Neuron (in vitro differentiated cells): ENCODE measurements around the gene TSPEAR.
A peak's percentile ranks its signal among the peaks of the same experiment; 100 is the strongest.
"Not testable (repeated sequence)": the region's sequence is repeated elsewhere in the genome, so short reads cannot be mapped to it uniquely, and the experiment has no call there.

ENCODE experiments used
- H2AFZ ChIP-seq: one replicate; pipeline ENCODE4 v1.6.1; 2013; ENCODE audit warnings: low read depth, mild to moderate bottlenecking, inconsistent platforms, low read length, moderate library complexity
- H3K27me3 ChIP-seq: one replicate; pipeline ENCODE4 v1.6.1; 2013; ENCODE audit warnings: low read length; ENCODE audit not compliant: insufficient read depth
- H3K36me3 ChIP-seq: one replicate; pipeline ENCODE4 v1.6.1; 2013; ENCODE audit warnings: low read length; ENCODE audit not compliant: insufficient read depth
- H3K4me1 ChIP-seq: one replicate; pipeline ENCODE4 v1.6.1; 2013; ENCODE audit warnings: low read length; ENCODE audit not compliant: insufficient read depth
- H3K4me3 ChIP-seq: 2 replicates; pipeline ENCODE4 v1.5.1; 2013; ENCODE audit warnings: mild to moderate bottlenecking, low read length, moderate library complexity
- H3K9me3 ChIP-seq: one replicate; pipeline ENCODE4 v1.6.1; 2013; ENCODE audit warnings: low read length

The TSPEAR gene

DNA sequence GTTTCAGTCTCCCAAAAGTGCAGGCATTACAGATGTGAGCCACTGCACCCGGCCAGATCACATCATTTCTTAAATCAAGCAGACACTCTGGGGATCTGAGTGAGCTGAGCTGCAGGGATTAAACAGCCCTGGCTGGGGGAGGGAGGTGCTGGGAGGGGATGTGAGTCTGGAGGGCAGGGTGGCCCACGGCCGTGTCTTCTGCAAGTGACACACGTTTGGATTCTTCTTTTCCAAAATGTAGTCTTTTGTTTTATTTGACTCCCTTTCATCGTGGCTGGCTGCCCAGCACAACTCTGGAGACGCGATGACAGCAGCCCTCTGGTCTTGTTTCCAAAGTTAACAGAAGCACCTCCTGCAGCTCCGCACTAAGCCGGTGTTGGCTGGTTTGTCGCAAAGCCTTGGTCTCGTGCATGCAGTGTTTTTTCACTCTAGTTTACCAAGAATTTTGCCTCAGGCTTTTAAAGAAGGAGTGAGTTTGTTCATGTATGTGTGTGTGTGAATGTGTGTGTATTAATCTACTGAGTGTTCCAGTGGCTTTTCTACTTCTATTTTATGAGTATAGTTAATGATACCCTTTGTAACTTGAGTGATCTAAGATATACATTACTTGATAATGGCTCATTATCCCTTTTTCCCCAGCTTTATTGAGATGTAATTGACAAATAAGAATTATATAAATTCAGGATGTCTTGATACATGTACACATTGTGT is 128.1 kb downstream of the TSPEAR start:
- H3K27me3 ChIP-seq = no peaks in the 10 kb centered on the region
- peaks cover 5% of the 10 kb centered on the region for H3K4me1 ChIP-seq

DNA sequence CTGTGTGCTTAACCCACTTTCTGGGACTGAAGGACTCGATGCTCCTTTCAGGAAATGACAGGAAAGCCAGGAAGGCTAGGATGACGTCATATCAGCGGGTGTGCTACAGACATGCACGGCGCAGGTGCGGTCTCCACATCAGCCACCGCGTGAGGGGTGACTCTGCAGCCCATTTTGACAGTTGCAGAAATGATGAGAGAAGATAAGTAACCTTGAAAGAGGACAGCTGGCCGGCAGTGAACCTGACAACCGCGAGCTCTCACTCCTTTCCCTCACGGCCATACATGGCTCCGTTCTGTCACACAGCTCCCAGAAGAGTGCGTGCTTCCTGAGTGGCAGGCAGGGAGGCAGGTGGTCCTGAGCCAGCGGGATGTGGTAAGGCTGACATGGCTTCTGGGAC is 129.3 kb downstream of the TSPEAR start:
- H3K4me1 ChIP-seq = peaks cover 5% of the 10 kb centered on the region
- no peaks in the 10 kb centered on the region for H3K27me3 ChIP-seq
- H3K4me3 ChIP-seq = no peak overlapping the region
- H3K36me3 ChIP-seq = no peaks in the 10 kb centered on the region
- H2AFZ ChIP-seq = no peak overlapping the region
- H3K9me3 ChIP-seq = no peaks in the 10 kb centered on the region

More for the DNA sequence above, 128.1 kb downstream of the TSPEAR start:
- H3K36me3 ChIP-seq = no peaks in the 10 kb centered on the region
- no peaks in the 10 kb centered on the region for H3K9me3 ChIP-seq
- H2AFZ ChIP-seq = peak overlapping the region; percentile 48
- H3K4me3 ChIP-seq = no peak overlapping the region

DNA sequence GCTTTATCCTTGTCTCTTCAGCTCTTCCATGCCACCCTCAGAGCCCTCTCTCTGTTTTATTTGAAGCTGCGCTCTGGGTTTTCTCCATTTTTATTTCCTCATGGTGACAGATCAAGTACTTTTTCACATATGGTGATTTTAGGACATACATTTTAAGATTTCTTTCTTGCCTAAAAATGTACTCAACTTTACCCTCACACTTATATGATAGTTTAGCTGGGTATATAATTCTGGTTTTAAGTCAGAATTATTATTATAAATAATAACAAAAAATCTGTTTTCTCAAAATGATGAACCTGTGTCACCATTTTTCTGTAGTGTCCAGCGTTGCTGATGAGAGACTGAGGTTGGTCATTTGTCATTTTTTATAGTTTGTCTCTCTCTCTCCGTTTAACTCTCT is 130.2 kb downstream of the TSPEAR start:
- no peak overlapping the region for H2AFZ ChIP-seq
- no peaks in the 10 kb centered on the region for H3K9me3 ChIP-seq
- H3K4me1 ChIP-seq = peaks cover 5% of the 10 kb centered on the region
- no peaks in the 10 kb centered on the region for H3K27me3 ChIP-seq
- H3K4me3 ChIP-seq = no peak overlapping the region
- no peaks in the 10 kb centered on the region for H3K36me3 ChIP-seq

DNA sequence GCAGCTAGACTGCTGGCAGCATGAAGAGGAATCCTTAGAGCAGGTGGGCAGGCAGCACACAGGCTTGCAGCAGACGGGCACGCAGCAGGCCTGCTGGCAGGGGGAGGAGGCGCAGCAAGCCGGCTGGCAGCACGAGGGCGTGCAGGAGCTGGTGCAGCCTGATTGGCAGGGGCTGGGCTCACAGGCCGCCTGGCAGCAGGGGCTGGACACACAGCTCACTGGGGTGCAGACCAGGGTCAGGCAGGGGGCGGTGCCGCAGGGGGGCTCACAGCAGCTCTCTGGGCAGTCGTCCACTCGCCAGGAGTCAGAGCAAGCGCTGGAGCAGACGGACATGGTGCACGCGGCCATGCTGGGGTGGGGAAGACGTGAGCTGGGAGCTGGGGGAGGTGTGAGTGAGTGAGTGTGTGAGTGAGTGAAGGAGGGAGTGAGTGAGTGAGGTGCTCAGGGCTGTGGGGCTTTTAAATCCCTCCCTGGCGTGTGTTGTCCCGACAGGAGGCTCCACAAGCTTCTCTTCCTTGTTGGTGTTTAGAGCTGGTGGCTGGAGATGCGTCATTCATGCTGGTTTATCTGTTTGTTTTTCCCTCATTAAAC is 131.0 kb downstream of the TSPEAR start, which contains the start of gene KRTAP10-5:
TSS of gene KRTAP10-5 (minus strand) at position 374 of the 591 bp plus-strand sequence. CDS start at position 348, 26 bp downstream.
- not testable (repeated sequence) for H3K9me3 ChIP-seq, H3K36me3 ChIP-seq, H3K4me3 ChIP-seq, H3K27me3 ChIP-seq, H2AFZ ChIP-seq, H3K4me1 ChIP-seq

- H3K36me3 ChIP-seq = no peaks in the 10 kb centered on the region
- H3K9me3 ChIP-seq = no peaks in the 10 kb centered on the region
- H3K27me3 ChIP-seq = no peaks in the 10 kb centered on the region
- peaks cover 5% of the 10 kb centered on the region for H3K4me1 ChIP-seq
- no peak overlapping the region for H3K4me3 ChIP-seq
- no peak overlapping the region for H2AFZ ChIP-seq
These were observed 131.6 kb downstream of the TSPEAR start for GRCh38 chr21:44579833-44580144.

- Histone ChIP-seq H2AFZ (no peak overlapping the region), H3K4me3 (no peak overlapping the region), H3K27me3 (no peaks in the 10 kb centered on the region), H3K9me3 (no peaks in the 10 kb centered on the region), H3K36me3 (no peaks in the 10 kb centered on the region), H3K4me1 (peaks cover 5% of the 10 kb centered on the region)
These were observed 132.1 kb downstream of the TSPEAR start for GRCh38 chr21:44579056-44579832.

DNA sequence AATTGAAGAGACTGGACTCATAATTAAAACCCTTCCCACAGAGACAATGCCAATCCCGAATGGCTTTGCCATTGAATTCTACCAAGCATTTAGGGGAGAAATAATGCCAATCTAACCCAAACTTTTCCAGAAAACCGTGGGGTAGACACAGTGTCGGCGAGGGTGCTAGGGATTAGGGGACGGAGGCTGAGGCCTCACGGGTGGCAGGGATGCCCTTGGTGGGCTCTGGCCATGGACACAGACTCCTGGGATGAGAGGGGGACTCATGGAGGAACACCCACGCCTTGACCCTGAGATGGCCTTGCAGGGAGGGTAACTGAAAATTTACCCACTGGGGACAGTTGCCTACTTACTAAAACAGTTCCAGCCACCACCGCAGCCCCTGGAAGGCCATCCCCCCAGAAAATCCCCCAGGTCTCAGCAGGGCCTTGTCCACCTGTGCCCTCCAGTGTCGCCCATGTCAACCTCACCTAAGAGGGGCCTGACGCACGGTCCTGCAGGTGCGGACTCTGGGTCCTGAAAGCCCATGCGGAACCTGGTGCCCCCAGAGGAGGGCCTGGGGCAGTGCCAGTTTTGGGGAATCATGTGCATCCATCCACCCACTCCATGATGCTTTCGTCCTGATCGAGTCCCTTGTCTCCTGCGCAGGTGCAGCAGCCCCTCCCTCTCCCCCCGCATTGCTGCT is 132.9 kb downstream of the TSPEAR start:
- Histone ChIP-seq H3K36me3 (no peaks in the 10 kb centered on the region), H3K4me3 (no peak overlapping the region), H3K4me1 (peaks cover 5% of the 10 kb centered on the region), H2AFZ (no peak overlapping the region), H3K9me3 (no peaks in the 10 kb centered on the region), H3K27me3 (no peaks in the 10 kb centered on the region)

DNA sequence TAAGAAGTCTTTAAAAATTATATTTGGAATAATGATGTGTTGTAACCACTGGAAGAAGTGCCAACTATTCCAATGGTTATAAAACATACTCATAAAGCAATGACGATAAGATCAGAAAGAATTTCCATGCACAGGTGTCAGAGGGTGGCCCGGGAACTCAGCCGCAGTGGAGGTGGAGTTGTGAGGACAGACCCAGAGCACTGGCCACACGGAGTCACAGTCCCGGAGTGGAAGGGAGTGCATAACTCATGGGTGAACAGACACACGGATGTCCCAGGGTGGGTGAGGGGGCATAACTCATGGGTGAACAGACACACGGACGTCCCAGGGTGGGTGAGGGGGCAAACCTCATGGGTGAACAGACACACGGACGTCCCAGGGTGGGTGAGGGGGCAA is 135.3 kb downstream of the TSPEAR start:
- no peaks in the 10 kb centered on the region for H3K4me1 ChIP-seq
- peaks cover 6% of the 10 kb centered on the region for H3K27me3 ChIP-seq
- H2AFZ ChIP-seq = no peak overlapping the region
- no peak overlapping the region for H3K4me3 ChIP-seq
- peaks cover 7% of the 10 kb centered on the region for H3K9me3 ChIP-seq
- H3K36me3 ChIP-seq = no peaks in the 10 kb centered on the region

DNA sequence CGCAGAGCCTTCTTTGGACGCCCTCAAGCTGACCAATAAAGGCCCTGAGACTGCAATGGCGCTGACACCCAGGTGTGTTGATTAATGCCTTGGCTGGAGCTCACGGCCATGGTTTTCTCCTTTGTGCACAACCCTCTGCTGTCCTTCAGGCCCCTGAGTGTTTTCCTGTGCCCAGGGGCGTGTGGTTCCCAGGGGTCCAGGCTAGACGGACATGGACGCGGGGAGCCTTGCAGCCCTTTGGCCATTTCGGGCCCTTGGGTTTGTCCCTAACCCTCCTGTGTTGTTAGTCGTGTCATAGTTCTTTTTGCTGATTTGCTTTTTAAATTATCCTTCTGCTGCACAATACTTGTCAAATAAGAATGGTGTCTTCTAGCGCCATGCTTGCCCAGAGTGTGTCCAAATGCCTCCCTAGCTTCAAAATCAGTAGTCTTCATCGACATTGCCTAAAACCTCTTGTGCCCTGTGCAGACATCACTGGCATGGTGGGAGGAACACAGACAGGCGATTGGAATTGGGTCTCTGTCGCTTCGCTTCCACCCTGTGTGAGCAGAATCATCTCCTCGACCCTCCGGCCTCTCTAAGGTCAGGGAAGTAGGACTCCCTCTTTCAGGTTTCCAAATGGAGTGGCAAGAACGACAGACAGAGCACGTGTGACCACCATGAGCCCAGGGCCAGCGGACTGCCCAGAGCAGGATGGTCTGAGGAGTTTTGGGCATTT is 135.9 kb downstream of the TSPEAR start:
- Histone ChIP-seq H3K9me3 (peaks cover 7% of the 10 kb centered on the region), H3K27me3 (peaks cover 6% of the 10 kb centered on the region), H2AFZ (no peak overlapping the region), H3K36me3 (no peaks in the 10 kb centered on the region), H3K4me3 (no peak overlapping the region), H3K4me1 (no peaks in the 10 kb centered on the region)

- Histone ChIP-seq H3K4me1 (no peaks in the 10 kb centered on the region), H3K27me3 (peaks cover 6% of the 10 kb centered on the region), H3K9me3 (peaks cover 7% of the 10 kb centered on the region), H3K4me3 (no peak overlapping the region), H3K36me3 (no peaks in the 10 kb centered on the region), H2AFZ (no peak overlapping the region)
These were observed 136.7 kb downstream of the TSPEAR start for GRCh38 chr21:44574457-44575306.

DNA sequence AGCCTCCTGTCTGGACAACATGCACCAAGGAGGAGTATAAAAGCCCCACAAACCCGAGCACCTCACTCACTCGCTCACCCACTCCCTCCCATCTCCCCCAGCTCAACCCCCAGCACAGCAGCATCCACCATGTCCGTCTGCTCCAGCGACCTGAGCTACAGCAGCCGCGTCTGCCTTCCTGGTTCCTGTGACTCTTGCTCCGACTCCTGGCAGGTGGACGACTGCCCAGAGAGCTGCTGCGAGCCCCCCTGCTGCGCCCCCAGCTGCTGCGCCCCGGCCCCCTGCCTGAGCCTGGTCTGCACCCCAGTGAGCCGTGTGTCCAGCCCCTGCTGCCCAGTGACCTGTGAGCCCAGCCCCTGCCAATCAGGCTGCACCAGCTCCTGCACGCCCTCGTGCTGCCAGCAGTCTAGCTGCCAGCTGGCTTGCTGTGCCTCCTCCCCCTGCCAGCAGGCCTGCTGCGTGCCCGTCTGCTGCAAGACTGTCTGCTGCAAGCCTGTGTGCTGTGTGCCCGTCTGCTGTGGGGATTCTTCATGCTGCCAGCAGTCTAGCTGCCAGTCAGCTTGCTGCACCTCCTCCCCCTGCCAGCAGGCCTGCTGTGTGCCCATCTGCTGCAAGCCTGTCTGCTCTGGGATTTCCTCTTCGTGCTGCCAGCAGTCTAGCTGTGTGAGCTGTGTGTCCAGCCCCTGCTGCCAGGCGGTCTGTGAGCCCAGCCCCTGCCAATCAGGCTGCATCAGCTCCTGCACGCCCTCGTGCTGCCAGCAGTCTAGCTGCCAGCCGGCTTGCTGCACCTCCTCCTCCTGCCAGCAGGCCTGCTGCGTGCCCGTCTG is 137.5 kb downstream of the TSPEAR start, which contains the start of gene KRTAP10-4:
TSS of gene KRTAP10-4 (plus strand) at position 100 of the 827 bp plus-strand sequence. CDS start at position 130, 30 bp downstream.
- H3K27me3 ChIP-seq, H3K4me1 ChIP-seq, H2AFZ ChIP-seq, H3K36me3 ChIP-seq, H3K4me3 ChIP-seq, H3K9me3 ChIP-seq: not testable (repeated sequence)
